HG03378 (cell line): ENCODE results near the gene SP3.
A peak's percentile ranks its signal among the peaks of the same experiment; 100 is the strongest.

Experiments used
- ATAC-seq: cut with Tn5 transposase; IDR thresholded peaks from one replicate; pipeline ENCODE4 v1.9.1; 2021; ENCODE audit warnings: mild to moderate bottlenecking, moderate library complexity; ENCODE audit not compliant: unreplicated experiment

Gene SP3

GRCh38 chr2:173965372-173966025, at the start of gene SP3:
SP3 (minus strand) TSS chr2:173965373; CDS start chr2:173965171, 202 bp downstream.
- ATAC-seq: peak; percentile 73

- ATAC-seq: no peak
Measured at GRCh38 chr2:174014699-174015070, 49.5 kb upstream of the SP3 start.

DNA sequence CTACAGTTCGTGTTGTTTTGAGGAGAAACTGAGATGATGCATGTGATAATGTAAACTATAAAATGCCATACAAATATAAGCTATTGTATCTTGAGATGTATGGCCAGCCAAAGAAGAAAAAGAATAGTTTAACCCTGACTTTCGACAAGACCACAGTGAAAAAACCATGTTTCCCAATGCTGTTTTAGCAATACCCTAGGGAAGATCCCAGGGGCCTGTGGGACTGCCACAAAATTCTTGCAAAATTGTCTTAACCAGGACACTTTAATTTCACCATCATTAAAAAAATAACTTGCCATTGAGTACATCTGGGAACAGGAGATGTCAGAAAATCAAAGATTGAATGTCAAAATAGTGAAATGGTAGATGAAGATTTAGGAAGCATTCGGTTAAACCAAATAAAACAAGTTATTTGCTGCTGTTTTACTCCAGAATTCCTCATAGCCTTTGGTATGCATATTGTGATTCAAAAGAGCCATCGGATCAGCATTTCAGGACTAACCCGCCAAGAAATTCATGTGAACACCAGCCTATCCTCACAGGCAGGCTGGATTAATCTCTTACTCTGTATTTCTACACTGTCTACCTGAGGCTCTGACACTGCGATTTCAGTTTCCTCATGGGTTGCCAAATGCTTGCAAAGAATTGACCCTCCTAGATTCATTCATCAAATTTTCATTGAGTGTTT, 49.0 kb upstream of the SP3 start:
- ATAC-seq: no peak

DNA sequence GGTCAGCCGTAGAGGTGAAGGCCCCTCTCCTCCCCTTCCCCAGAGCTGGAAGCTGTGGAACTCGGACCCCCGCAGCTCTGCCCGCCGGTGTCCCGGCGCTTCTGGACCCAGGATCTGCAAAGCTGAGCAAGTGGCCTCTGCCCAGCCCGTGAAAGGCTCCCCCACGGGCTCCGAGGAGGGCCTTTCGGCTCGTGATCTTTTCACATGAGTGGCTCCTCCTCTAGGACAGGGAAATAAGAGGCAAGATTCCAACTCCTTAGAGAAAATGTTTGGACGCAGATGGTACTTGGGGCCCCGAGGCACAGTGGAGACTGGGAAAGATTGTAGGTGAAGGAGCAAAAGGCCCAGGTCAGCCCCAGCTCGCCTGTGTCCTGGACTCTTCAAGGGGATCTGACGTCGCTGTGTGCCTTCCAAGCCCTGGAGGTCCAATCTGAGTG, 48.2 kb upstream of the SP3 start:
- no peak for ATAC-seq

- ATAC-seq: no peak
Measured at GRCh38 chr2:174012347-174013314, 47.5 kb upstream of the SP3 start.

DNA sequence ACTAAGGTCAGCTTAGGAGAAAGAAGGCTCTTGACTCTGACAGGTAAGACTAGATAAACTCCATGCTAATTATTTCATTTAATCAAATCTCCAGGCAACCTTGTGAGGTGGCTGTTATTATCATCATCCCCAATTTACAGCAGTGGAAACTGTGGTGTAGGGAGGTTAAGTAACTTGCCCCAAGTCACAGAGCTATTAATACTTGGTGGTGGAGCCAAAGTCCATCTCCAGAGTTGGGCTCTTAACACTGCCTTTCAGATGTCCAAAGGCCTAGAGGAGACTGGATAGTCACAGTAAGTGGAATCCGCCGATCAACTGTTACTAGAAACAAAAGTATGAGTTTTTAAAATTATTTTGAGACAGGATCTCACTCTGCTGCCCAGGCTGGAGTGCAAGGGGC, 46.6 kb upstream of the SP3 start:
- no peak for ATAC-seq

DNA sequence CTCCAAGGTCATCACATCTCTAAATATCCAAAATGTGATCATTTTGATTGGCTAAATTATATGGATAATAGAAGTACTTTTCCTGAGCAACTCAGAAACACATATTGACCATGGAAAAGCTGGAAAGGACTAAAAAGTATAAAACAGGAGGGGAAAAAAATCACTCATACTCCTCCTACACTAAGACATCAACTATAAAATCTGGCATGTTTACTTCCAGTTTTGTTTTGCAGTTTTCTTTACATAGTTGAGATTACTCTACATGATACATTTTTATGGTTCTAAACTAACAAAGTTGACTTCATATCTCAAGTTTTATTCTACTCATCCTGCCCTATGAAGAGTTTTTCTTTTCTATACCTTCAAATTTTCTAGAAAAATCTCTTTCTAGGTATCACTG, 46.0 kb upstream of the SP3 start:
- no peak for ATAC-seq

DNA sequence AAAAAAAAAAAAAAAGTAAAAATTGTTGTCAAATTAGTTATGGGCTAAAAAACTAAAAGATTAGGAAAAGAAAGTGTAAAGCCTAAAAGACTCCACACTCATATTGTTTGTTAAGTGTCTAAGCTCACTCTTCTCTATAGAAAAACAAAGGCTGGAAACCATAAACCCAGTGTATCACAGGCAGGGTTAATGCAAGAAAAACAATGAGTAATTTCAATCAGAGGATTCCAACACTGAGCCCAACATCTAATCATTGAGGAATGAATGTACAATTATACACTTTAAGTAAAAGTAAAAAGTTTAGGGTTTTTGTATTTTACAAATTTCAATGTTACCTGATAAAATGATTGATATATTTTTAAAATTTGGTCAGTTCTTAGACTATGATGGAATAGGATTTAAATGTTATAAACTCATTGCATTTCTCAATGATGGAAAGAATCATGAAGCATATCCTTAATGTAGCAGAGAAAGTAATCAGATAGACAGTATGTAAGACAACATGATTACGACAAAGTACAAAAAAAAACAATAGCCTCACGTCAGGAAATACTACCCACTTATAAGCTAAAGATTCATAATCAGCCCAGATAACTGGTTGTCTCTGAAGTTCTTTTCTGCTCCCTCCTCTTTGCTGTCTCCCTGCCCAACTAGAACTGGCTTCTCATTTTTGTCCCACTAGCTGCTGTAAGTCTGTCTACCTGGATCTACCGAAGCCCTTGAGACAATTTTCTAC, 44.5 kb upstream of the SP3 start:
- no peak for ATAC-seq

DNA sequence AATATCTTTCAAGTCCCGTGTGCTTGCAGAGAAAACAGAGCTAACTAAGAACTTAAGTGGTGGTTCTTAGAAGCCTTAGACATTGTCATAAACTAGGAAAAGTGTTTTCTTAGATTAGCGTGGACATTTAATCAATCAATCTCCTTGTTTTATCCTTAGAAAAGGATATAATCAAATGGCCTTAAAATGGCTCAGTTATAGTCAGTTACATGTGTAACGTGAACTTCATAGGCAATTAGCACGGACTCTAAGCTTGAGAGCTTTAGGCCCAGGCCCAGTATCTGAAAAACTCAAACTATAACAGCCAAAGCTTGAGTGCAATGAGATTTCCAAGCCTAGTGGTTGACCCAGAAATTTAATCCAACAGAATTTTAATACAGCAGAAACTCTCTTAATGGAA, 43.5 kb upstream of the SP3 start:
- no peak for ATAC-seq

- no peak for ATAC-seq
Measured at GRCh38 chr2:174007010-174007409, 41.8 kb upstream of the SP3 start.

GRCh38 chr2:174005801-174006419, 40.7 kb upstream of the SP3 start:
- ATAC-seq: no peak

DNA sequence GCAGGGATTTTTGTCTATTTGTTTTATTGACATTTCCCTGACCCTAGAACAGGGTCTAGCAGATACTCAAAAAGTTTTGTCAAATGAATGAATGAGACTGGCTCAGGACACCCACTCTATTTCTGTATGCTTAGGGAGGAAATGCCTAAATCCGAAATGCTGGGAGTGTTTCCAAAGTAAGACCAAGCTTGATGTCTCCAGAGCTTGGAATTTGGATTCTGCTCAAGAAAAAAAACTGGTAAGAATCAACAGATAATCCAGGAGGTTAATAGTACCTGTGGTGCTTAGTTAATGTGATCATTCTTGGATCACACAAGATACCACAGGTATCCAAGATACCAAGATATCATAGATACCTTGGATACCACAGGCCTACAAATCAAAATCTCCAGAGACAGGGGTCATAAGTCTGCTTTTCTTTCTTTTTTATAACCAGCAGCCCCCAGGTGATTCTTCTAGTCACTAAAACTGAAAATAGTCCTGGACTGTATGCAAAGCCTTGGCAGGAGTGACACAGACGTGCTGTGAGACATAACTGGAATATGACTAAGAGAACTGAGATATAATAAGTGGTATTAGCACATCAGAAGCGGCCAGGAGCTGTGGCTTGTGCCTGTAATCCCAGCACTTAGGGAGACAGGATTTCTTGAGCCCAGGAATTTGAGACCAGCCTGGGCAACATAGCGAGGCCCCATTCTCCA, 39.9 kb upstream of the SP3 start:
- no peak for ATAC-seq

DNA sequence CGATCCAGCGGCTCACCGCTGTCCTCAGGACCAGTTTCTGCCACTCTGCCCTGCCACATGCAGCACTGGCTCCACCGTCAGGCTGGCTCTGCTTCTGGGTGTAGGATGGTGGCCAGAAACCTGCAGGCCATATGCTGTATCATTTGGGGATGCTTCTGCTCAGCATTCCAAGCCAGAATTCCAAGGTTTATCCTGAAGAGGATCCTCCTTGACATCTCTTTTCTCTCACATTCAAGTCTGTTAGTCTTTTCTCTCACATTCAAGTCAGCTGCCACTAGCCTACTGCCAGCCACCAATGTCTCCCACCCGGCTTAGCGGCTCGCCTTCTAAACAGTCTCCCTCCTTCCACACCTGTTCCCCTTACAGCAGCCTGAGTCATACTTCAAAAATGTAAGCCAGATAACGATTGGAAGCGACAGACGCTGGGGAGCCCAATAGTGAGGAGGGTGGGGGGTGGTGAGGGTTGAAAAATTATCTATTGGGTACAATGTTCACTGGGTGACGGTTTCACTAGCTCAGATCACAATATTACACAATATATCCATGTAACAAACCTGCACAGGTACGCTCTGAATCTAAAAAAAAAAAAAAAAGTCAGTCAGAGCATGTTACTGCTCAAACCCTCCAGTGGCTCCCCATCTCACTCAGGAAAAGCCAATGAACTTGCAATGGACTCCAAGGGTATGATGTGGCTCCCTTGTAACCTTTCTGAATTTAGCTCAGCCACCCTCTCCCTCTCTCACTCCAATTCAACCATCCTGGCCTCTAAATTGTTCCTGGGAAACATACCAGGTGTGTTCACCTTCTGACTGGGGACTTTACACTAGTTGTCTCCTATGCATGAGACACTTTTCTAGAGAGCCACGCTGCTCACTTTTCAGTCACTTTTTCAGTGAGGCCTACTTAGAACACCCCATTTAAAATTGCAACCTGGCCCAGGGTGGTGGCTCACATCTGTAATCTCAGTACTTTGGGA, 38.8 kb upstream of the SP3 start:
- no peak for ATAC-seq

GRCh38 chr2:174002679-174003078, 37.5 kb upstream of the SP3 start:
- no peak for ATAC-seq

DNA sequence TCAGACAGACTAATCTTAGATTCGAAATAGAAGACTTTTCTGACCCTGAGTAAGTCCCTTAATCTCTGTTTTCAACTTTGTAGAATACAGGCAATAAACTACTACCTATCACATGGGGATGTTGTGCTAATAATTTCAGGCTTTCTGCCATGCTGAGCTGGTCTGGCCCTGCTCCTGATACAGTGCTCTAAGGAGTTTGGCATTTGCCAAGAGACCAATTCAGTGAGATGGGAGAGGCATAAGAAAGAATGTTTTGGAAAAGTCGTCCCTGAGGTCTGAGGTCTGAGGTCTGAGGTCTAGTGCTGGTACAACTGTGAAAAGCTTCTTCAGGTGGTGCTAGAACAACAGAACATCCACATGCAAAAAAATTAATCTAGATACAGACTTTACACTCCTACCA, 35.9 kb upstream of the SP3 start:
- no peak for ATAC-seq

- no peak for ATAC-seq
Measured at GRCh38 chr2:173999724-174000123, 34.6 kb upstream of the SP3 start.

DNA sequence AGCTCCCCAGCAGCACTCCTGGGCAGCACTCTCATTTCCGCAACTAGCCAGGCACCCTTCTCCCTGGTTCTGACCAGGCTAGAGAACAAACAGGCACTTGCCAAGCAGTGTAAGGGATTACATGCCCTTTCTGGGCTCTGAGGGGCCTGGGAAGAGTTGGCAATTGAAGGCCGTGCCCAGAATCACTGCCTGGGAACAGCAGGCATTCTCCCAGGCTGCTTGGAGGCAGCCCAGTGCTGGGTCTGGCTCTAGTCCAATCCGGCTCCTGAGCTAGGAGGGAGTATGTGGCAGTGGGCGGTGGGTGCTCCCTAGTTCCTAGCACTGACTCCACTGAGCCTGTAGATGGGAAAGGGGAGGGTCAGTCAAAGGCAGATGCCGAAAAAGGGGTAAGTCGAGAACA, 34.1 kb upstream of the SP3 start:
- no peak for ATAC-seq

DNA sequence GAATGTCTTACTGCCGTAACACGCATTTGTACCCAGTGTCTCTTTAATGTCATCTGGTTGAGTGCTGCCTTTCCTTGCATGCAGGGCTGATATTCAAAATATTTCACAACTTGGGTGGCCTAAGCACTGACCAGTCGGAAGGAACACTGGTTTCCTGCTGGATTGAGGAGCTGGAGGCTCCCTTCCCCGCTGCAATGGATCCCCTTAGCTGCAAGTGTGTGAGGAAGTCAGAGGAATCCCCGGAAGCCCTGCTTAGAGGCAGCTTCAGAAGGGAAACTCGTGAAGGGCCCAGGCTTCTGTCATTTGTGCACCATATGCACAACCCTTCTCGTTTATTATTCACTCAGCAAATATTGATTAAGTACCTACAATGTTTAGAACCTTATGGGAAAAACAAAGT, 33.2 kb upstream of the SP3 start:
- no peak for ATAC-seq

- ATAC-seq: no peak
Measured at GRCh38 chr2:173997753-173998152, 32.6 kb upstream of the SP3 start.
